HS-5 (cell line): ENCODE measurements around the gene ORC2.
"Not testable (repeated sequence)": the region's sequence is repeated elsewhere in the genome, so short reads cannot be mapped to it uniquely, and the experiment has no call there.

Experiments
- DNase-seq: peaks from one replicate; pipeline ENCODE4 v3.0.0-alpha.2; 2012; ENCODE audit warnings: low read depth

The ORC2 gene

DNA sequence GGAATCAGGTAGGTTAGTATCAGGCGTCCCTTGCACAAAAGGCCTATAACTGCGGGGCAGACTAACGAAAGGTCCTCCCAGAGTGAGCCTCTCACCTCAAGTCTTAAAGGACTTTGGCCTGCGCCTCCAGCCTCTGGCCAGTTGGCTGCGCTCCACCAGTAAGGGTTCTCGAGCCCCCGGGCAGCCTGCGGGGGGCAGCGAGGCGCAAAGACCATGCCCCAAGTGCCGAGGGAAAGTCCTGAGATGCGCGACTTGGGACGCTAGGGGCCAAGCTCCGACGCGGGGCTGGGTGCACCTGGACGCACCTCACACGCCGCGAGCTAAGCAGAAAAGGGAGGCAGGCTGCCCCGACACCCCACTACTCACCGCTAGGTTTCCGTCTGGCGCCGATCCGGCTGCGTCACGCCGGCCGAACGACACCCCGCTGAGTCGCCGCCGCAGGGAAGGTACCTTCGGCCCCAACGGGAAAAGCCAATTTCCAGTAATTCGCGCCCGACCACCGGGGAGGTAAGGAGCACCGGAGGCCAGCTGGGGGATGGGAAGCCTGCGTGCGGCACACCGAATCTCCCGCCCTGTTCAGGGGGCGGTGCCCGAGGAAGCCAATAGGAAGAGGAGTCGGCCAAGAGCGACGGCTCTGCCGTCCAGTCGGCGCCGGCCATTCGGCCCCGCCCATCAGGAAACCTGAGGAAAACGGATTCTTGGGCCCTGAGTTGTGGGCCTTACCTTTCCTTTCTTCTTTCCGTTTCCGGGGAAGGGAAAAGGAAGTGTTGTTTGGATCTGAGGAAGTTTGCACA is at the start of gene ORC2:
Gene ORC2, minus strand, starts transcription at position 537 of the 794 bp plus-strand sequence. CDS start 5,537 bp downstream, outside the sequence.
- DNase-seq, result peak; percentile 93

DNA sequence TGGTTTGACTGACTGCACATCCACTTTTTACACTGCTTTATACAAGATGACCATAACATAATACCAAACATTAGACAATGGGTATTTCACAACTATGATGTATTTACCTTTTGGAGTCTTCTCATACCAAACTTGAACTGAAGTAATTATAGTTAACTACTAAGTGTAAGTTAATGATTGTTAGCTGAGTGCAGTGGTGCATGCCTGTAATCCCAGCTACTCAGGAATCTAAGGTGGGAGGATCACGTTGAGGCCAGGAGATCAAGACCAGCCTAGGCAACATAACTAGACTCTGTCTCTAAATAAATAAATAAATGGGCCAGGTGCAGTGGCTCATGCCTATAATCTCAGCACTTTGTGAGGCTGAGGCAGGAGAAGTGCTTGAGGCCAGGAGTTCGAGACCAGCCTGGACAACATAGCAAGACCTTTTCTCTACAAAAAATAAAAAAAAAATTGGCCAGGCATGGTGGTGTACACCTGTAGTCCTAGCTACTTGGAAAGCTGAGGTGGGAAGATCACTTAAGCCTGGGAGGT is 44.9 kb upstream of the ORC2 start:
- no peak for DNase-seq

DNA sequence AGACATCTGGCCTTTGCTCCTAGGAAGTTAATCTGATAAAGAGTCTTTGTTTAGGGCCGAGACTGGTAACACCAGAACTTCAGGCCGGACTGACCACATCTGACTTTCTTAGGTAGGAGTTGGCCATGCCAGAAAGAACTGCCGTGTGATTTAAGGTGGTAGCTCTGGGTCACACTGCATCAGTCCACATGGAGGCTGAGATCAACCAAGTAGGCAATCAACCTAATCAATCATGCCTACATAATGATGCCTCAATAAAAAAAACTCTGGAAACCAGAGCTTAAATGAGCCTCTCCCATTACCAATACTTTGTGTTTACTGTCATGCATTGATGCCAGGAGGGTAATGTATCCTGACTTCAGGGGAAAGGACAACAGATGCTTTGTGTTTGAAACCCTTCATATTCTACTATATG is 44.1 kb upstream of the ORC2 start:
- no peak for DNase-seq

- no peak for DNase-seq
These were observed 43.2 kb upstream of the ORC2 start for GRCh38 chr2:201006704-201007103.

DNA sequence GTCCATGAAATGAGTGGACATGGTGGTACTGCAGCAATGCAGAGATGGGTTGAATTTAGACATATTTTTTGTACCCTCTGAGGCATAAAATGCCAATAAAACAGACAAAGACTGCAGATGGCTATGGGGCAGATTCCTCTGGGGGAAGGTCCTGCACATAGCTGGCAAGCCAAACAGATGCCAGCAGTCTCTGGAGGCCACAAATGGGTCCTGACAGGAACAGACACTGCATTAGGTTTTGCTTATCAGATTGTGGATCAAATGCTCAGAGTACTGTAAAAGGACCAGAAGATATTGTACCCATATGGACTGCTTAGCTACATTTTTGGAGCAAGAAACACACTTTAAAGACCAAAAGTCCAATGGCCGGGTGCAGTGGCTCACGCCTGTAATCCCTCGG is 40.9 kb upstream of the ORC2 start:
- DNase-seq, result no peak

- no peak for DNase-seq
These were observed 29.6 kb upstream of the ORC2 start for GRCh38 chr2:200993097-200993496.

- no peak for DNase-seq
These were observed 23.7 kb upstream of the ORC2 start for GRCh38 chr2:200987137-200987536.

- peak; percentile 36 for DNase-seq
These were observed 22.3 kb upstream of the ORC2 start for GRCh38 chr2:200985799-200986198.

- DNase-seq, result no peak
These were observed 13.2 kb upstream of the ORC2 start for GRCh38 chr2:200976710-200977109.

GRCh38 chr2:200975672-200976071 is 12.2 kb upstream of the ORC2 start:
- no peak for DNase-seq

DNA sequence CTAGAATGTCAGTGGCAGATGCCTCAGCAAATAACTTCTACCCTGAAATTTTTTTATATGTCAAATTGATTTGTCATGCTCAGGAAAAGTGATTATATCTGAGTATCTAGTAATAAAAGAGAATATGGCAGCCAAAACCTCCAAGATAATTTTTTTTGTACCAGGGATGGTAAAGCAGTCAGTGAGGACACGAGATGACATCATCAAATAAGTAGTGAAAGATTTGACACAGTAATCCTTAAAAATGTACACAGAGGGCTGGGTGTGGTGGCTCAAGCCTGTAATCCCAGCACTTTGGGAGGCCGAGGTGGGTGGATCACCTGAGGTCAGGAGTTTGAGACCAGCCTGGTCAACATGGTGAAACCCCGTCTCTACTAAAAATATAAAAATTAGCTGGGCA is 6.6 kb upstream of the ORC2 start:
- DNase-seq, result not testable (repeated sequence)

DNA sequence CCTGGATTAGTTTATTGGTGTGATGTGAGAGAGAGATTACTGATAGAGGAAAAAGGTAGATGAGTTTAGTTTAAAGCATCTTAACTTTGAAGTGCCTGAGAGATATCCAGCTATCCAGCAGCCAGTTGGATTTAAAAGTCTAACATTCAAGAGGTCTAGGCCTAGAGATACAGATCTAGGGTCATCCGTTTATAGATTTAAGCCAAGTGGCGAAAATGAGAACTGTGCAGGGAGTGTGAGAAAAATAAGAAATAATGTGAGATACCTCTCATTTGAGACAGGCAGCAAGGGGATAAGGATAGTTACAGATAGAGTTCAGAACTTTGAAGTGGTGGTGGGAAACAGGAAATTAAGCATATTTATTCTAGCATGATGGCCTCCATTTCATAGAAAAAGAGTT is 5.3 kb upstream of the ORC2 start:
- DNase-seq, result no peak

DNA sequence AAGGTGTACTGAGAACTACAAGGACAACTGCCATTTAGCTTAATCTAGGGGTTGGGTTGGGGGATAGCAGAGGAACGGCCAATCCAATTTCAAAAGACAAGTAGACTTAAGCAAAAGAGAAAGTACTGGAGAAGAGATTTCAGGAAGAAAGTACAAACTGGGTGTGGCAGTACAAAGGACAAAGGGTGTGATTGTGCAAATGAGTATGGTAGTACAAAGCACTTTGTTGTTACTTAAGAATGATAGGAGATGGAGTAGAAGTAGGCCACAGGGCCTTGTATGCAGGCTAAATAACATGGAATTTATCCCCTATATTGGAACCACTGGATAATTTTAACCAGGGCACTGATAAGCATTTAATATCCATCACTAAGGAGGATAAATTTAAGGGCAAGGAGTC is 4.7 kb upstream of the ORC2 start:
- DNase-seq, result no peak

- peak; percentile 81 for DNase-seq
These were observed 3.3 kb upstream of the ORC2 start for GRCh38 chr2:200966770-200967169.

- no peak for DNase-seq
These were observed 1.0 kb upstream of the ORC2 start for GRCh38 chr2:200964498-200964897.

- not testable (repeated sequence) for DNase-seq
These were observed 425 bp upstream of the ORC2 start for GRCh38 chr2:200963918-200964252.

GRCh38 chr2:200962811-200963123 is 693 bp downstream of the ORC2 start:
- DNase-seq, result no peak

GRCh38 chr2:200961674-200962073 is 1.8 kb downstream of the ORC2 start:
- DNase-seq, result no peak

DNA sequence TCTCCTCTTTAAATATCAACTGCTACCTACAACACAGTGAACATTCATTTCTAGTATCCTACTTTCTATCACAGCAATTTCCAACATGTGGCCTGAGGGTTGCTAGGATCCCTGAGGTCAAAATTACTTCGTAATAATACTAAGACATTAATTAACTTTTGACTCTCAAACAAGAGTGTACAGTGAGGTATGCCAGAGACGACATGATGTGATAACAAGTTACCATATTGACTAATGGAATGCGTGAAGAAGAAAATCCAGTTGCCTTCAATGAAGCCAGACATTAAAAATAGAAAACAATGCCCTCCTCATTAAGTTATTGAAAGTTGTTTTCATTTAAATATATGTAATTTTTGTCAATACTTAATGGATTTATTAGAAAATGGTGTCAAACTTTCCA is 13.1 kb downstream of the ORC2 start:
- no peak for DNase-seq

GRCh38 chr2:200945395-200945729 is 18.1 kb downstream of the ORC2 start:
- no peak for DNase-seq

DNA sequence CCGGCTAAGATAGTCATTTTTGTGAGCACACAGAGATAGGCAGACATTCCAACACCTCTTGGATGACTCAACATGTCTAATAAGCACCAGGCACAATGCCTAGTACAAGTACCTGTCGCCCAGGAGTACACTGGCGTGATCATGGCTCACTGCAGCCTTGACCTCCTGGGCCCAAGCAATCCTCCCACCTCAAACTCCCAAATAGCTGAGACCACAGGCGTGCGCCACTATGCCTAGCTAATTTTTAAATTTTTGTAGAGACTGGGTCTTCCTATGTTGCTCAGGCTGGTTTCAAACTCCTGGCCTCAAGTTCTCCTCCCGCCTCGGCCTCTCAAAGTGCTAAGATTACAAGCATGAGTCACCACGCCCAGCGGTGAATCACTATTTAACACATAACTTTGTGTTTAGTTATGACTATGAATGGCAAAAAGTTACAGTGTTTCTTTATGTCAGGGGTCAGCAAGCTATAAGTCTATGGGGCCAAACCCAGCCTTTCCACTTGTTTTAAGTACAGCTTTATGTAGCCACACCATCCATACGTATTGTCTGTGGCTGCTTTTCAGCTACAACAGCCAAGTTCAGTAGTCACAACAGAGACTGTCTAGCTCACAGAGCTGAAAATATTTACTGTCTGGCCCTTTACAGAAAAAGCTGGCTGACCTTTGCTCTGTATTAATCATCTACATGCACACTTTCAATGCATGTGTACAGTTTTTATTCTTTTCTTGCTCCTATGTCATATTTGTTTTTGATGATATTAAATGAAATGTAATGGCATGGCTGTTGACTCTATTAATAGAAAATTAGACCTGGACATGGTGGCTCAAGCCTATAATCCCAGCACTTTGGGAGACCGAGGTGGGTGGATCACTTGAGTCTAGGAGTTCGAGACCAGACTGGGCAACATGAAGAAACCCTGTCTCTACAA is 18.7 kb downstream of the ORC2 start:
- peak; percentile 95 for DNase-seq

- DNase-seq, result no peak
These were observed 19.8 kb downstream of the ORC2 start for GRCh38 chr2:200943527-200944105.

GRCh38 chr2:200939832-200940231 is 23.6 kb downstream of the ORC2 start:
- DNase-seq, result no peak
